CD14-positive monocyte (primary cell): ENCODE data around the gene STPG1. TPM values are rescaled to one million over a fixed set of nuclear protein-coding genes. Genes with fewer than 3 reads are reported as not detected.
A peak's percentile ranks its signal among the peaks of the same experiment; 100 is the strongest.

Experiments used
- DNase-seq, 3 donors: peaks; one replicate each; pipeline ENCODE4 v3.0.0-alpha.2; 2011 to 2022
- H2AFZ ChIP-seq: 2 replicates; pipeline ENCODE4 v1.6.0; 2012; ENCODE audit warnings: mild to moderate bottlenecking, low read depth, low read length, inconsistent platforms; ENCODE audit not compliant: insufficient read depth, poor library complexity, severe bottlenecking
- H3K27ac ChIP-seq, 2 donors: 1 replicate in 1 of 2; 2 replicates in 1 of 2; pipeline ENCODE4 v1.5.1; 2012 to 2013; ENCODE audit warnings: low read length in 2 of 2, control low read depth in 1 of 2, inconsistent platforms in 1 of 2, low read depth in 1 of 2, mild to moderate bottlenecking in 1 of 2
- H3K27me3 ChIP-seq, 2 donors: one replicate each; pipeline versions ENCODE4 v1.6.0 to v1.6.1; 2011 to 2013; ENCODE audit warnings: low read length in 2 of 2; ENCODE audit not compliant: control insufficient read depth in 2 of 2, insufficient read depth in 2 of 2
- H3K36me3 ChIP-seq, 2 donors: replicated peaks in 1 of 2; 1 replicate in 1 of 2; 2 replicates in 1 of 2; pipeline versions ENCODE4 v1.5.1 to v1.6.1; 2012 to 2013; ENCODE audit warnings: low read length in 2 of 2, control low read depth in 1 of 2, inconsistent platforms in 1 of 2, mild to moderate bottlenecking in 1 of 2; ENCODE audit not compliant: insufficient read depth in 2 of 2, control insufficient read depth in 1 of 2
- H3K4me1 ChIP-seq, 2 donors: 1 replicate in 1 of 2; 2 replicates in 1 of 2; pipeline versions ENCODE4 v1.5.1 to v1.6.1; 2012 to 2013; ENCODE audit warnings: low read length in 2 of 2, control low read depth in 1 of 2, inconsistent platforms in 1 of 2, mild to moderate bottlenecking in 1 of 2, moderate library complexity in 1 of 2; ENCODE audit not compliant: insufficient read depth in 2 of 2, control insufficient read depth in 1 of 2
- H3K4me2 ChIP-seq: replicated peaks from 2 replicates; pipeline ENCODE3; 2012; ENCODE audit warnings: low read length, moderate library complexity, mild to moderate bottlenecking; ENCODE audit not compliant: poor library complexity, severe bottlenecking; ENCODE audit errors: extremely low read depth
- H3K4me3 ChIP-seq, 3 experiments: fragments of 200-600 bp in 1 of 3; sonication (generic) in 1 of 3; replicated peaks in 1 of 3; 1 replicate in 2 of 3; 2 replicates in 1 of 3; pipeline ENCODE4 v1.5.1; 2011 to 2013; ENCODE audit warnings: low read length in 3 of 3, mild to moderate bottlenecking in 3 of 3, control low read depth in 2 of 3, low read depth in 2 of 3, inconsistent platforms in 1 of 3, moderate library complexity in 1 of 3
- H3K79me2 ChIP-seq: 2 replicates; pipeline ENCODE4 v1.6.0; 2012; ENCODE audit warnings: mild to moderate bottlenecking, control low read depth, inconsistent platforms, low read length, moderate library complexity; ENCODE audit not compliant: insufficient read depth
- H3K9ac ChIP-seq: 2 replicates; pipeline ENCODE4 v1.6.0; 2017; ENCODE audit warnings: low read length, mild to moderate bottlenecking; ENCODE audit not compliant: insufficient read depth, poor library complexity, severe bottlenecking
- H3K9me3 ChIP-seq, 2 donors: replicated peaks in 1 of 2; 1 replicate in 1 of 2; 2 replicates in 1 of 2; pipeline versions ENCODE4 v1.5.1 to v1.6.1; 2012 to 2013; ENCODE audit warnings: low read length in 2 of 2, control low read depth in 1 of 2; ENCODE audit not compliant: control insufficient read depth in 1 of 2, insufficient read depth in 1 of 2
- H4K20me1 ChIP-seq: 2 replicates; pipeline ENCODE4 v1.6.0; 2012; ENCODE audit warnings: mild to moderate bottlenecking, low read length, control low read depth, moderate library complexity; ENCODE audit not compliant: insufficient read depth
- H3K27ac Mint-ChIP-seq, 7 donors: one replicate each; pipeline ENCODE4 v1.8.0; 2020; ENCODE audit warnings: mild to moderate bottlenecking in 7 of 7, mixed read lengths in 7 of 7, moderate library complexity in 6 of 7, inconsistent platforms in 2 of 7
- H3K27me3 Mint-ChIP-seq, 3 donors: one replicate each; pipeline ENCODE4 v1.8.0; 2021 to 2022; ENCODE audit warnings: low read depth in 3 of 3, mild to moderate bottlenecking in 3 of 3, mixed read lengths in 3 of 3, moderate library complexity in 3 of 3, inconsistent platforms in 1 of 3
- H3K36me3 Mint-ChIP-seq, 2 donors: one replicate each; pipeline ENCODE4 v1.8.0; 2020; ENCODE audit warnings: mixed read lengths in 2 of 2, inconsistent platforms in 1 of 2, mild to moderate bottlenecking in 1 of 2
- H3K4me1 Mint-ChIP-seq: one replicate; pipeline ENCODE4 v1.8.0; 2020; ENCODE audit warnings: mild to moderate bottlenecking, mixed read lengths
- H3K4me3 Mint-ChIP-seq, 2 donors: one replicate each; pipeline ENCODE4 v1.8.0; 2020; ENCODE audit warnings: mild to moderate bottlenecking in 2 of 2, mixed read lengths in 2 of 2, moderate library complexity in 1 of 2
- H3K9me3 Mint-ChIP-seq, 7 donors: one replicate each; pipeline ENCODE4 v1.8.0; 2020 to 2022; ENCODE audit warnings: mixed read lengths in 7 of 7, mild to moderate bottlenecking in 6 of 7, moderate library complexity in 6 of 7, inconsistent platforms in 2 of 7
- WGBS: methylation state at CpG from one replicate; pipeline ENCODE4 v1.1.5; 2013; ENCODE audit warnings: missing lambda C conversion rate; ENCODE audit not compliant: insufficient coverage; 5-methylcytosine and 5-hydroxymethylcytosine counted together
- intact Hi-C, 2 donors: fragments of 100-400 bp; cut with micrococcal nuclease; formaldehyde crosslinking; loops; one replicate each; pipeline versions ENCODE4 v1.15.0 to v1.15.1; 2023
- polyA plus RNA-seq, 3 donors: library from polyadenylated mRNA; depleted of rRNA in 1 of 3; unstranded in 2 of 3; stranded (reverse) in 1 of 3; fragments of 300-500 nt in 2 of 3; fragments of >200 nt in 1 of 3; fragmentation: Illumina TruSeq in 2 of 3; gene quantifications; 1 replicate in 2 of 3; 2 replicates in 1 of 3; pipeline ENCODE4 v1.2.3, GENCODE V29; 2012 to 2021
- TF ChIP-seq, protein P1 (sequence below): fragments of 200-600 bp; IDR thresholded peaks from one replicate; pipeline ENCODE4 v1.8.0; 2022; ENCODE audit warnings: antibody characterized with exemption, mild to moderate bottlenecking

STPG1 gene
- polyA plus RNA-seq, 3 donors: 0.57 to 0.85 (median 0.60) TPM

DNA sequence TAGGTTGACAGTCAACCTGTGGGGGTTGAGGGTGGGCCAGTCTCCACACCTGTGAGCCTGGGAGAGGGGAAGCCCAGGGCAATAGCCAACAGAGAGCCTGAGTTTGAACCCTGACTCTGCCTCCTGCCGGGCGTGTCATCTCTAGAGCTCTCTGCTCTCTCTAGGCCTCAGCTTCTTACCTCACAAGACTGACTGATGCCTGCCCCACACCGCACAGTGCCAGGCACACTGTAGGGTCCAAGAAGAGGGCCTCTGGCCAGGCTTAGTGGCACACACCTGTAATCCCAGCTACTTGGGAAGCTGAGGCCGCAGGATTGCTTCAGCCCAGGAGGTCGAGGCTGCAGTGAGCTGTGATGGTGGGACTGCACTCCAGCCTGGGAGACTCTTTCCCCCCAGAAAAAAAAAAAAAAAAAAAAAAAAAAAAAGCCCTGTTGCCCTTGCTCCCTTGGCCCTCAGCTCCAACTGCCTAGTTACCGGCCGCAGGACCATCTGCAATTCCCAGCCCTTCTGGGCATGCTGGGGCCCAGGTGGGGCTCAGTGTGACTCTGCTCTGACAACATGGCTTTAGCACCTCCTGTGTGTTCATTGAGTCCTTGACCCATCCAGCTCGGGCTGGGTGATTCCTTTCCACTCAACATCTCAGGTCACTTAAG is 69.4 kb downstream of the STPG1 start:
- Mint-ChIP-seq H3K36me3 (no peaks in the 10 kb centered on the region), H3K4me1 (no peaks in the 10 kb centered on the region), H3K27me3 (peaks cover 0 to 8% (median 0%) of the 10 kb centered on the region in 3 donors), H3K9me3 (peaks cover 0 to 2% (median 0%) of the 10 kb centered on the region in 7 donors), H3K27ac (peak overlapping the region in 3 of 7 donors; percentile 23 to 48 (median 26)), H3K4me3 (no peak overlapping the region)
- H4K20me1 ChIP-seq: no peaks in the 10 kb centered on the region
- 95% methylated on average over 7 of the region's 8 CpGs for WGBS
- no peak overlapping the region for H3K9ac ChIP-seq
- no peak overlapping the region for H3K4me2 ChIP-seq
- H2AFZ ChIP-seq: no peak overlapping the region
- H3K27ac ChIP-seq: no peak overlapping the region
- intact Hi-C loops: no loop called here
- TF ChIP-seq, protein P1, sequence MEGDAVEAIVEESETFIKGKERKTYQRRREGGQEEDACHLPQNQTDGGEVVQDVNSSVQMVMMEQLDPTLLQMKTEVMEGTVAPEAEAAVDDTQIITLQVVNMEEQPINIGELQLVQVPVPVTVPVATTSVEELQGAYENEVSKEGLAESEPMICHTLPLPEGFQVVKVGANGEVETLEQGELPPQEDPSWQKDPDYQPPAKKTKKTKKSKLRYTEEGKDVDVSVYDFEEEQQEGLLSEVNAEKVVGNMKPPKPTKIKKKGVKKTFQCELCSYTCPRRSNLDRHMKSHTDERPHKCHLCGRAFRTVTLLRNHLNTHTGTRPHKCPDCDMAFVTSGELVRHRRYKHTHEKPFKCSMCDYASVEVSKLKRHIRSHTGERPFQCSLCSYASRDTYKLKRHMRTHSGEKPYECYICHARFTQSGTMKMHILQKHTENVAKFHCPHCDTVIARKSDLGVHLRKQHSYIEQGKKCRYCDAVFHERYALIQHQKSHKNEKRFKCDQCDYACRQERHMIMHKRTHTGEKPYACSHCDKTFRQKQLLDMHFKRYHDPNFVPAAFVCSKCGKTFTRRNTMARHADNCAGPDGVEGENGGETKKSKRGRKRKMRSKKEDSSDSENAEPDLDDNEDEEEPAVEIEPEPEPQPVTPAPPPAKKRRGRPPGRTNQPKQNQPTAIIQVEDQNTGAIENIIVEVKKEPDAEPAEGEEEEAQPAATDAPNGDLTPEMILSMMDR: no peak
- no peak overlapping the region for H3K4me3 ChIP-seq
- no peak for DNase-seq
- no peaks in the 10 kb centered on the region for H3K4me1 ChIP-seq
- no peaks in the 10 kb centered on the region for H3K27me3 ChIP-seq
- no peaks in the 10 kb centered on the region for H3K79me2 ChIP-seq
- H3K36me3 ChIP-seq: no peaks in the 10 kb centered on the region
- no peaks in the 10 kb centered on the region for H3K9me3 ChIP-seq

DNA sequence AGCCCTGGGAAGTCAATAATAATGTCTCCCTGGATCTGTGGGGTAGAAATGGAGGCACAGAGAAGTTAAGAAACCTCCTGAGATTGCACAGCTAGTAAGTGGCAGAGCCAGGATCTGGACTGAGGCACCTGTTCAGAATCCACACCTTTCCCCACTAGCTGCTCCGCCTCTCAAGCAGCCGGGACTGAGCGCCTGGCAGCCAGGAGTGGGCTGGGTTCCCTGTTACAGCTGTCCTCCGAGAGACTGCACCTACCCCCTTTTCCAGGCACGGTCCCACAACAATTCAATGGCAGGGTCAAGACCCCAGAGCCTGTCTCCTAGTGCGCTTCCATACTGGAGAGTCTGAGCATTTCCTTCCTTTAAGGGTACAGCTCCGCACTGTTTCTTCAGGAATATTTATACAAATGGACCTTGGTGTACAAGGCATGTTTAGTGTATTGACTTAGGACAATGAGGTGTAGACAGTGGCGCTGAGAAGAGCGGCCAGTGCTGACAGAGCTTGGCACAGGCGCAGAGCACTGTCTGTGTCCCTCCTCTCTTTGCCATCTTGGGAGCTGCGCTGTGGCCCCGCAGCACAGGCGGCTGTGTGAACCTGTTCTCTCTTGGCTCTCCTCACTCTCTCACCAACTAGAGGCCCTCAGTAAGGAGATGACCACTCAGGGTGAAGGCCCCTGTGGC is 70.0 kb downstream of the STPG1 start:
- H3K4me2 ChIP-seq: no peak overlapping the region
- H3K9ac ChIP-seq: no peak overlapping the region
- no peaks in the 10 kb centered on the region for H3K27me3 ChIP-seq
- H3K4me1 ChIP-seq: no peaks in the 10 kb centered on the region
- no peak overlapping the region for H2AFZ ChIP-seq
- H3K4me3 ChIP-seq: no peak overlapping the region
- no peaks in the 10 kb centered on the region for H3K9me3 ChIP-seq
- no peak overlapping the region for H3K4me3 Mint-ChIP-seq
- TF ChIP-seq, protein P1: no peak
- no peak for DNase-seq
- intact Hi-C loops: no loop called here
- no peaks in the 10 kb centered on the region for H3K36me3 ChIP-seq
- H3K27ac ChIP-seq: no peak overlapping the region
- H3K27me3 Mint-ChIP-seq: peaks cover 0 to 8% (median 0%) of the 10 kb centered on the region in 3 donors
- H3K4me1 Mint-ChIP-seq: no peaks in the 10 kb centered on the region
- H3K27ac Mint-ChIP-seq: no peak overlapping the region
- H3K79me2 ChIP-seq: no peaks in the 10 kb centered on the region
- H3K36me3 Mint-ChIP-seq: no peaks in the 10 kb centered on the region
- H4K20me1 ChIP-seq: no peaks in the 10 kb centered on the region
- WGBS: 97% methylated on average over 4 of the region's 13 CpGs
- H3K9me3 Mint-ChIP-seq: peaks cover 0 to 1% (median 0%) of the 10 kb centered on the region in 7 donors
